Measurements from ENCODE around the gene BLVRB. TPM values are rescaled to one million over a fixed set of nuclear protein-coding genes. Genes with fewer than 3 reads are reported as not detected.

The BLVRB gene
- total and polyA plus RNA-seq, 9 of the 15 experiments (the other 6 are each of a cell fraction or from before 2014, with no cell fraction given): 81.1 to 749 (median 331) TPM

DNA sequence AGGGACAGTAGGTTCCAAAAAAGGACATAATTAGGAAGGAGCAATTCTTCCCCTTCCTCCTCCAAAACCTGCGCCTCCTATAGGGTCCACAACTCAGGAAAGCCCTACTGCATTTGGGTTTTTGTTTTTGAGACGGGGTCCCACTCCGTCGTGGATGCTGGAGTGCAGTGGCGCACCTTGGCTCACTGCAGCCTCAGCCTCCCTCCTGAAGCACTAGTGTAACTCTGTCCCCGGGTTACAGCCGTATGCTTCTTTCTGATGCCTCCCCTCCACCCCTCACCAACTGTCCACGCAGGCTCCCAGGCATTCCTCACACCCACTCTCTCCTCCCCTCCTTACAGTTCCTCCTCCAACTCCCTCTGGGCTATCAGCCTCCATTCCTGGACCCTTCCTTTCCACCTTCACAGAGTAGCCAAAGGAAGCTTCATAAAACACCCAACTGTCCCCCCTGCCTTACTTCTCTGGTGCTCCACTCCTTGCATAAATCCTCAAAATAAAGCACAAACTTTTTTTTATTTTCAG, 19.2 kb downstream of the BLVRB start (continued):
- TF ChIP-seq RAD51 (IDR thresholded peaks at IDR 0.05; ENCODE audit: borderline replicate concordance, low read depth) (no peak), ESRRB (CRISPR knock-in tag; IDR thresholded peaks at IDR 0.05; ENCODE audit: borderline replicate concordance) (peak; percentile 71; the same call in 1 of the 2 replicates), SIRT6 (IDR thresholded peaks at IDR 0.05; ENCODE audit: low read depth, low read length) (no peak), FOSL1 (tag; conservative IDR thresholded peaks at IDR 0.05) (no peak), ZNF436 (CRISPR knock-in tag; IDR thresholded peaks at IDR 0.05) (no peak), ZNF408 (CRISPR knock-in tag; IDR thresholded peaks at IDR 0.05; ENCODE audit: low read depth) (no peak), PHTF2 (CRISPR knock-in tag; IDR thresholded peaks at IDR 0.05) (0 out of 2 replicates have a peak, but pooled peaks have one; percentile 18), MYC (IDR thresholded peaks at IDR 0.05; ENCODE audit: low read depth, low read length) (no peak), MYC (CRISPR knock-in tag; IDR thresholded peaks at IDR 0.05; ENCODE audit: borderline replicate concordance, low read depth) (0 out of 2 replicates have a peak, but pooled peaks have one; percentile 33), ZNF3 (CRISPR knock-in tag; IDR thresholded peaks at IDR 0.05) (peak; percentile 14; the same call in 1 of the 2 replicates), NFYB (IDR thresholded peaks at IDR 0.05; ENCODE audit: extremely low read depth, insufficient read length) (no peak), KLF6 (CRISPR knock-in tag; IDR thresholded peaks at IDR 0.05; ENCODE audit: borderline replicate concordance) (no peak), LEF1 (IDR thresholded peaks at IDR 0.05) (no peak), JUND (IDR thresholded peaks at IDR 0.05; ENCODE audit: borderline replicate concordance, low read depth, low read length) (no peak), JUND (tag; IDR thresholded peaks at IDR 0.05; ENCODE audit: borderline replicate concordance, low read depth, low read length) (no peak; the same call in 2 of the 3 replicates), ZBTB7A (IDR thresholded peaks at IDR 0.05; ENCODE audit: borderline replicate concordance, control insufficient read depth, low read depth, low read length) (0 out of 2 replicates have a peak, but pooled peaks have one; percentile 10), ZC3H4 (CRISPR knock-in tag; IDR thresholded peaks at IDR 0.05; ENCODE audit: borderline replicate concordance) (no peak), SMARCE1 (IDR thresholded peaks at IDR 0.05) (0 out of 2 replicates have a peak, but pooled peaks have one; percentile 7), ZNF263 (CRISPR knock-in tag; IDR thresholded peaks at IDR 0.05; ENCODE audit: borderline replicate concordance) (no peak), HCFC1 (IDR thresholded peaks at IDR 0.05; ENCODE audit: low read depth, low read length) (no peak), HNRNPLL (IDR thresholded peaks at IDR 0.05; ENCODE audit: low read depth, low read length, poor library complexity, severe bottlenecking) (no peak), POLR2G (IDR thresholded peaks at IDR 0.05; ENCODE audit: low read depth, low read length) (no peak), GABPB1 (CRISPR knock-in tag; IDR thresholded peaks at IDR 0.05) (no peak), CREBBP (IDR thresholded peaks at IDR 0.05; ENCODE audit: low read depth, low read length) (no peak), ZFPM2 (CRISPR knock-in tag; IDR thresholded peaks at IDR 0.05) (0 out of 2 replicates have a peak, but pooled peaks have one; percentile 73), TAF7 (tag; IDR thresholded peaks at IDR 0.05) (no peak), ELF4 (CRISPR knock-in tag; IDR thresholded peaks at IDR 0.05) (peak; percentile 93)
- TF ChIP-seq, protein P1, sequence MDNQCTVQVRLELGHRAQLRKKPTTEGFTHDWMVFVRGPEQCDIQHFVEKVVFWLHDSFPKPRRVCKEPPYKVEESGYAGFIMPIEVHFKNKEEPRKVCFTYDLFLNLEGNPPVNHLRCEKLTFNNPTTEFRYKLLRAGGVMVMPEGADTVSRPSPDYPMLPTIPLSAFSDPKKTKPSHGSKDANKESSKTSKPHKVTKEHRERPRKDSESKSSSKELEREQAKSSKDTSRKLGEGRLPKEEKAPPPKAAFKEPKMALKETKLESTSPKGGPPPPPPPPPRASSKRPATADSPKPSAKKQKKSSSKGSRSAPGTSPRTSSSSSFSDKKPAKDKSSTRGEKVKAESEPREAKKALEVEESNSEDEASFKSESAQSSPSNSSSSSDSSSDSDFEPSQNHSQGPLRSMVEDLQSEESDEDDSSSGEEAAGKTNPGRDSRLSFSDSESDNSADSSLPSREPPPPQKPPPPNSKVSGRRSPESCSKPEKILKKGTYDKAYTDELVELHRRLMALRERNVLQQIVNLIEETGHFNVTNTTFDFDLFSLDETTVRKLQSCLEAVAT (IDR thresholded peaks at IDR 0.05): peak in 1 of 2 experiments; percentile 29; a peak in 1 of 4 replicates
- TF ChIP-seq, protein P2, sequence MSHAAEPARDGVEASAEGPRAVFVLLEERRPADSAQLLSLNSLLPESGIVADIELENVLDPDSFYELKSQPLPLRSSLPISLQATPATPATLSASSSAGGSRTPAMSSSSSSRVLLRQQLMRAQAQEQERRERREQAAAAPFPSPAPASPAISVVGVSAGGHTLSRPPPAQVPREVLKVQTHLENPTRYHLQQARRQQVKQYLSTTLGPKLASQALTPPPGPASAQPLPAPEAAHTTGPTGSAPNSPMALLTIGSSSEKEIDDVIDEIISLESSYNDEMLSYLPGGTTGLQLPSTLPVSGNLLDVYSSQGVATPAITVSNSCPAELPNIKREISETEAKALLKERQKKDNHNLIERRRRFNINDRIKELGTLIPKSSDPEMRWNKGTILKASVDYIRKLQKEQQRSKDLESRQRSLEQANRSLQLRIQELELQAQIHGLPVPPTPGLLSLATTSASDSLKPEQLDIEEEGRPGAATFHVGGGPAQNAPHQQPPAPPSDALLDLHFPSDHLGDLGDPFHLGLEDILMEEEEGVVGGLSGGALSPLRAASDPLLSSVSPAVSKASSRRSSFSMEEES (CRISPR knock-in tag; IDR thresholded peaks at IDR 0.05): no peak

Measured in K562 (cell line).